Stimulated activated CD4-positive, alpha-beta T cell treated with anti-CD3 and anti-CD28 coated beads, TNF-alpha, amount 100 ng/mL, for 24 hours (primary cell): ENCODE data around the gene BCL11A.

ENCODE experiments used
- DNase-seq, 3 experiments: peaks; one replicate each; pipeline ENCODE4 v3.0.0-alpha.2; 2020; ENCODE audit warnings: low read depth in 3 of 3

Gene BCL11A

DNA sequence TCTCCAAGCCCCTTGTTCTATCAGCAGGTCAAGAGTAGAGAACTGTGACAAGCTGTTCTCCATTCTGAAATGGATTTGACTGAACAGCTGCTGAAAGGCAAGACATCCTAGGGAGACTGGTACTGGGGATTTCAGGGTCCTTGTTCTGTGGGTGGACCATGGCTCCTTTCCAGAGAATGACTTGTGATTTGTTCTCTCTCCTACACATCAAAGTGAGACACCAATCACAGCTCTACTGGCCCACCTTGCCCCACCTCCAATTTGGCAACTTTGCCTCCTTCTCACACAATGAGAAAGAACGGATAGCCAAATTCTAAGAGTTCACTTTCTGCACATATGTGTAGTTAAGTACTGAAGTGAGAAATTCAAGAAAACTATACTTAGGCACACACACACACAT is 67.4 kb downstream of the BCL11A start:
- no peak for DNase-seq

DNA sequence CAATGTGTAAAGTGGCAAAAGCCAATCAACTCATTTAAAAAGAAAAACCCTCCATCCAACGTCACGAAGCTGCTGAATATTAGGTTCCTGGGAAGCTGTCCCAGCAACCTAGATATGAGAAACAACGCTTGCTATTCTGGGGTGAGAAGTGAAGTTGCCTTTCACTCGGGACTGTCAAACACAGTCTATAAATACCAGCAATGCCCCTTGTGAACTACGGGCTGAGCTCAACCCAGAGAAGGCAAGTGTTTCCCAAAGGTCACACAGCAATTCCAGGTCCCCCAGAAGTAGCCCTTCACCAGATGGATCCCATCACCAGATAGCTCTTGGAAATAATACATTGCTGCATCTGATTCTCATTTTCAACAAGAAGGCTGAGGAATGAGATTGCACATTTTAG is 67.9 kb downstream of the BCL11A start:
- no peak for DNase-seq

DNA sequence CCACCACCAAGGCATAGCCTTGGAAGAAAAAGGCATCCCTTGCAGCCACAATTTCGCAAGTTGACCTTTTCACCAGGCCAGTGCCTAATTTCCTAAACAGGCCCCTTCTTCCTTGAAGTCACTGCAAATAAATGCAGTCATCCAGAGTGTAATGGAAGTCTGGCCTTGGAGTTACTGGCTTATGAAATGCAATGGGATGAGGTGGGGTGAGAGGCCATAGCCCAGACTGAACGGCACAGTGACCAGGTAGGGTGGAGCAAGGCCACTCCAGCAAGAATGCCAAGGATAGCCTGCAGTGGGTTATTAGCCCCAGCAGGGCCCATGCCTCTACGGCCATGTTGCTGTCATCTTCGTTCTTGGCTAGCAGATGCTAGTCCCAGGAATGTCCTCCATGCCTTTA is 68.4 kb downstream of the BCL11A start:
- no peak for DNase-seq

DNA sequence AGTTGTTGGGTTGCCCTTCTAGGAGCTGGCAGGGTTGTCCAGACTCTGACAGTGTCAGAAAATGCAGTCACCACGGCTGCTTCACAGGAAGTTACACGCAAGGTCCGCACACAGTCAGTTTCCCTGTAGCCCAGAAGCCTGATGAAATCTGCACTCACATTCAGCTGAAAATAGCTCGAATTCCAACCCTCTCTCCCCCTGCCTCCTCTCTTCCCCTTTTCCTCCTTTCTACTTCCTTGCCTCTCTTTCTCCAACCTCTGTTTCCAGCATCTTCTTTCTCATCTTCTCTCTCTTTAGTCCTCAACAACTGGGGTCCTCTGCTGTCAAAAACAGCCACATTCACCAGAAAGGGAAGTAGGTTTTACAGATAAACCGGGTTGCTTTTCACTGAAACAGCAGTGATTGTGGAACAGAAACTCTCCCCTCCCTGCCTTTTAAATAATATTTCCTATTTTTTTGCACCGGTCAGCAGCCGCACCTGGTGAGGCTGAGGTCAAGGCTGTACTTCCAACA is 69.3 kb downstream of the BCL11A start:
- no peak for DNase-seq

DNA sequence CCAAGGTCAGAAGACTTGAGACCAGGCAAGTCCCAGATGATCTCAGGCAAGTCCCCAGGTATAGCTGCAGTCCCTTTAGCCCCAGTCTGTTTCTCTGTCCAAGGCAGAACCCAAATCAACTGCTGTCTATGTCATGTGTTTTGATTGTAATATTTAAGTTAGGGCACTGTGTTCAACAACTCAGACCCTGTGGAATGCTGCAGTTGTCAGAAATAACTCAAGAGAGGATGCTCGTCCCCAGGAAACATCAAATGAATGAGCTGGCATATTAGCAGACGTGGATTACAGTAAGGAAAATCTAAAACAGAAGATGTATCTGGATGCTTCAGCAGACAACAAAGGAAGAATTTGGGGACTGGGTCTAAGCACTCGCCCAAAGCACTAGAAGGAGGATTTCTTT is 70.1 kb downstream of the BCL11A start:
- DNase-seq = no peak

DNA sequence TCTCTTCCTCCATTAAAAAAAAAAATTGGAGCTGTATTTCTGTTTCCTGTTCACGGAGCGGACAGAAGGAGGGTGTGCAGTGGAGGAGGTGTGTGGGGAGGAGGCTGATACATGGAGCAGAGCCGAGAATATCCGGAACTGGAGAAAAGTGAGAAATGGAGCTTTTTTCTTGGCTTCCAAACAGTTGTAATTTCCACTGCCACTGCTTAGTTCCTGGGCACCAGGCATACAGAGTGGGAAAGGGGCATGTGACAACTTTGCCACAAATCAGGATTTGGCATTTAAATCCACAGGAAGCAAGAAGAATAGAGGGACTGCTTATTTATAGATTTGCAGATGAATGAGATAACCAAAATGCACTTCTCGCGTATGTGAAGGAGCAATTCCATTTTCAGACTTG is 71.2 kb downstream of the BCL11A start:
- no peak for DNase-seq

DNA sequence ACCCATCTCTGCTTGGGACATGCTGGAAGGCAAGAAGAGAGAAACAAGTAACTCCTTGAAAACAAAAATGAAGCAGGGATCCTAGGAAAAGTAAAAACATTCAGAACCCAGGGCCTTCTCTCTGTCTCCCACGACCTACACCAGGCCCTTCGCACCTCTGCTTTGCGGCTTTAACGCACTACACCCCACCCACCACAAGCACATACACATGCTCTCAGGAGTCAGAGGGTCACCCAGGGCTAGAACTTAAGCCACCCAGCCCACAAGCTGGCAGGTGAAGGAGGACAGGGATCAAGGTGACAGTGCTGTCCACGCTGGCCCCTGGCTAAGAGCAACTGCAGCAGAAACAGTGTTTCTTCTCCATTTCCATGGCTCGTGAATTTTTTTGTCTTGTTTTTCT is 72.2 kb downstream of the BCL11A start:
- DNase-seq = no peak

DNA sequence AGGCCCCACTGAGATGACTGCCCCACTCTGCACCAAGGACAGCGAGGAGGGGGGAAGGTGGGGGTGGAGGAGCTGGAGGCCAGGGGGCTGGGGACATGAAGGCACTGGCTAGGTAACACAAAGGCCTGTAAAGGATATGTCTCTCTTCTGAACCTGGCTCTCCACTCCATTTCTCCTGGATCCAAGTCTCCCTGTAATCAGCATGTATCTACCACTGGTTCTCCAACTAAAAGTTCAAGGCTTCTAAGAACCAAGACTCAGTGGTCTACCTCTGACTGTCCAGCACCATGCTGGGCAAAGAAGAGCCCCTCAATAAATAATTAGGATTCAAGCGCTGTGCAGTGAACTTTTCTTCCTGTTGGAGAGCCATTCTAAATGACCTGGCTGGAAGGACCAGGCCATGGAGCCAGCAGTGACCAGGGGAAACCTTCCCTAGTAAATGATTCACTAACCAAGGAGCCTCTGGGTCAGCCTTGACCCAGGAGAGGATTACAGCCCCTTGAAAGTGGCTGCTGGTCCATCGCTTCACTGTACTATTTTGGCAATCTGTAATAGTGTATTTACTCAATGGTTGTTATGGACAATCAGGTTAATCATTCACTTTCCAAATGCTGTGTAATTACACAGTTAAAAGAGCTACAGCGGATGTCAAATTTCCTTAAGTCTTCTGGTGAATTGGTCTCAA is 73.2 kb downstream of the BCL11A start:
- DNase-seq = no peak

DNA sequence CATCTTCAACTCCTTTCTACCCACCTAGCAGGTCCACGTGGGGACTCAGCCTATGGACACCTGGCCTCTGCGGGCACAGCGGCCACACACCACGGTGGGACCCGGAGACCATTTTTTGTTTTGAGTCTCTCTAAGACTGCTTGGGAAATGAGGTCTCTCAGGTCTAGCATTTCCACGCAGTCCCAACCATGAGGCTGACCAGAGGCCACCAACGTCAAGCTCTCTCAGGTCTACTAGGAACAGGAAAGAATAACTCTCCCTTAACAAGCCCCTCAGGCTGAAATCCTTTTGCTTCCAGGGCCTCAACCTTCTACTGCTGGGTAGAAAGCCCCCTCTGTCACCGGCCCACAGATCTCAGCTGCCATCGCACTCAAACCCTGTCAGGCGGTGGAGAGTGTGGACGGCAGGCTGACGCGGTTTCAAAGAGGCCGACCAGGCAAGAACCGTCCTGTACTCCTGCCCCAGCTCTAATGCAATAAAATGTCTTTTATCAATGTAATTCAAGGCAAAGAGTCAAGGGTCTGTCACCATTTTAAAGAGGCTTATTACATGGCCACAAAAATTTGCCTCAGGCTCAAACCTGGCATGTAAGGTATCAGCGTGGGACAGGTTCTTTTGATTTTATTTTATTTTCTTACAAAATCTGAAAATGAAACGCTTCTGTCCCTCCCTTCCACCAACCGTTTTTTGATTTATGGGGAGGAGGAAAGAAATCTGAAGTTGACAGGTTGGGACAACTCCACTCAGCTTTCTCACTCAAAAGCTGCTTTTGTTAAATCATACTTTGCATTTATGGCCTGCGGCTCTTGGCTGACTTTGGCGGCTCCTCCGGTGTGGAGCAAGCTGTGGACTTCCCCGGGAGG is 74.0 kb downstream of the BCL11A start:
- no peak for DNase-seq

DNA sequence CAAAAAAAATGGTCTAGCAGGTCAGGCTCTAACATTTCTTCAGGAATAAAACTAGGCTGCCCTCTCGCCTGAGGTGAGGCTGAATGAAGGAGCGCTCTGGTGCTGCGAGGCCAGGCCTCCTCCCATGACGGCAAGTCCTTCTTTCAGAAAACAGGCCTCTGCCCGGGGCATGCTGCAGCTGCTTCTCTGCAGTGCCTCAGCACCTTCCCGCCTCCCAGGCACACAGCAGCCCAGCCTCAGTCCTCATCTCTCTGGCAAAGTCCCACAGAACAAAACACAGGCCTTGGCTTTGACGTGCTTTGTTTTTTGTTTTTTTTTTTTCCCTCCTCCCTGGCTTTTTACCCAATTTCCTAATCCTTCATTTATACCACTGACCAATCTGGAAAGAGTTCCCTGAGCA is 74.8 kb downstream of the BCL11A start:
- DNase-seq = no peak

DNA sequence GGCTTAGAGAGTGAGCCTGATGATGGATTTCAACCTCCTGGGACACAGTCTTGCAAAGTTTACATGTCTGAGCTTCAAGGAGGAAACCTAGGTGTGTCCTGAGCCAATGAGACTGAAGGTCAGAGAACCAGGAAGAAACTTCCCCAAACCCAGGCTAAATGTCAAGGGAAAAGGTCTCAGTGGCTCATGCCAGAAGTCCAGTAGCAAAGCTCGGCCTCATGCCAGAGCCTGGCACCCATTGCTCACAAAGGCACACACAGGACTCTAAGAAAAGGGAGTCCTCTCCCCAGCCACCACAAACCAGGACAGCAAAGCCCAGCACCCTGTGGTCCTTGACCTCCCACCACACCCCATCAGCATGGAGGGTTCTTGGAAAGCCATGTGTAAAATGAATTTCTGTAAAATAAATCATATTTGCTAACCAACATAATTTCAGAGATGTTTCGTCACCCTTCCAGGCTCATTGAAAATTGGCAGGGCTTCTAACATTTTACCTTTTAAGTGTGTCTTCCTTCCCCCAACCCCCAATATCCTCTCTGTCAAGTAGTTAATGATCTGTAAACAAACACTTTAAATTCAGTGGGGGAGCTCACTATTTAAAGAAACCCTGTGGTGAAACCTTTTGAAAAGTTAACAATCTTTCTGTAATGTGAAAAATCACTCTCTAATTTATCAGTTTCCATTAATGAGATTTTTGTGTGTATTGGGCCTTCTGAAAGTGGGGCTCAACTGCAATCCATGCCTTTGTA is 77.1 kb downstream of the BCL11A start:
- no peak for DNase-seq

DNA sequence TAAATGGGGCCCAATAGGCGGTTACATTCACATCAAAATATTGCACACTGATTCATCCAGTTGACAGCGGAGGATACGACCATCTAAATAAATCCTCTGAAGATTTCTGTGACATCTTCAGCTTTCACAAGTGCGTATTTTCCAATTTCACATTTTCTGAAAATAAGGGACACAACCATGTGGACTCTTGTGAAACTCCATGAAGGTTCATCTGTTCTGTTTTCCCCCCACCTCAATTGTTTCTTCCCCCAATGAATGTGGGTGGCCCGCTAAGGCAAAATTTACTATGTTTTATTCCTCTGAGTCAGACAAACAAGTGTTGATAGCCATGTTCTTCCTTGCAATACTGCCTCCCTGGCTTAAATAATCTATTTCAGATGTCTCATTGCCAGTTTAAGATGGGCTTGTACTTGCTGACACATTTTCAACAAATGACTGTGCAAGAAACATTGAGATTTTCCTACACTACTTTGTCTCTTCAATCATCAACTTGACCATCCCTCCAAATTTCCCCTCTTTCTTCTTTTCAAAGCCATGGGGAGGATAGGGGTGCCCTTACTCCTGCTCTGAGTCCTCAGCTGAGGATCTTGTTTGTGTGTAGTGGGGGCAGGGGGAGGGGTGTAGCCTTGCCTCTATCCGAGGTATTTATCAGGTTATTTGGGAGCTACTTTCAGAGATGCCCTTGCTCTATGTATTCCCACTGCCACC is 78.2 kb downstream of the BCL11A start:
- DNase-seq = no peak

DNA sequence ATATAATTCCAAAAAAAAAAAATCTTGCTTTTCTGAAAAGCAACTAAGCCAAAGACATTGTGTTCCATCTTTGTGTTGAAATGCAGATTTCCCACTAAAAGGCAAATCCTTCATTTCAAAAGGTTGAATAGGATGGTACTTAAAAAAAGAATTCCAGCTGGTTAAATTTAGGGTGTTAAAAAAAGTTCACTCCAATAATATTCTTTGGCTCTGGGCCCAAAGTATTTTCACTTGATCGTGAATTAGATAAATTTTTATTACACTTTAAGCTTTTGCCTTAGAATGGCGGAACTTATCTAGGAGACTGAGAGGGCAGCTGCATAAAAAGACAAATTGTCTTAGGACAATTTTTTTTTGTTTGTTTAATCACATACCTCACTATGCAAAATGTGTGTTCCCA is 79.2 kb downstream of the BCL11A start:
- no peak for DNase-seq

DNA sequence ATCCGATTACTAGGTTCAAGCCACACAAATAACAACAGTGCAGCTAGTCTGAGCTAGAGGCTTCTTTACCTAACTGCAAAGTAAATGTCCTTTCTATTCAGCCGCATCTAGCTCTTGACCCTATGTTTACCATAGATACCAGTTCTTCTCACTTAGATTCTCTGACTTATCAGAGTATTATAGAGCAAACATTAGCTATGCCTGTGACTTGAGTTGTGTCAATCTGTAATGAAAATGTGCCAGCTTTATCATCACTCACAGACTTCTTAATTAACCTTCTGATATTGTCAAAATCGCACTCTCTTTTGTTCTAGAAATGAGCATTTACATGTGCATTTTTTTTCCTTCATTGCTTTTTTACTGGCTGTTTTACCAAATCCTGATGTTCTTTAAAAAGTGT is 79.9 kb downstream of the BCL11A start:
- no peak for DNase-seq

DNA sequence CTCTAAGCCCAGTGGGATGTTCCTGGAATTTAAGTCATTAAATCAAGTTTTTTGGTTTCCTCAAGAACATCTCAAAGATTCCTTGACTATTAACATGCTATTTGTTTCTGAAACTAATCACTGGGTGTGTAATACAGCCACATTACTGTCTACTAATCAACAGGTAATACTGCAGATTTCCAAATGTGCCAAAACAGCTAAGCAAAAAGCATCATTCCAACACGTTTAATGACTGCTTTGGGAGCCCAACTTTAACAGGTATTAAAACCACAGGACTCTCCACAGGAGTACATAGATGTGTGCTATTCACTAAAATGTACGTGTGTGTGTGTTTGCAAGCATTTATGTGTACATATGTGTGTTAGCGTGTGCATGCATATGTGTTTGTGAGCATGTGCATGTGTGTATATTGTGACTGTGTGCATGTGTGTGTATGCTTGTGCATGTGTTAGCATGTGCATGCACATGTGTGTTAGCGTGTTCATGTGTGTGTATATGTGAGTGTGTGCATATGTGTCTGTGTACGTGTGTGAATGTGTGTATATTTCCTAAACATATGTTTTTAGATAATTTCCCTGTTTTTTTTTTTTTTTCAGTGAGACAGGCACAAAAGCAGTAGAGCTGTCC is 80.7 kb downstream of the BCL11A start:
- no peak for DNase-seq

DNA sequence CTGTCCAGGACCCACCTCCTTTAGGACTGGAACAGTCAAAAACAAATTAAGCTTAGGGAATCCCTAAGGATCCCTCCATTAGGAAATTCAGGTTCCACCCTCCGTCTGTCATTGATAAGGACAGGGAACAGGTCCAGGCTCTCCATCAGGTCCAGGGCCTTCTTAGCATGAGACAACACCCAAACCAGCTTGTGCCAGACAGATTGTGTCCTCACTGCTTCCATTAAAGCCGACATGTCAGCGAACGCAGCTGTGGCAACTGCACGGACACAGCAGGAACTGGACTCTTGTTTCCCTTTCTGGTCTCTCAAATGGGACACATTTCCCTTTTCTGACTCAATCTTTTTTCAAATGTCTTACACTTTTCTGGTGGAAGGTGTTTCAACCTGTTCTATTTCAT is 81.4 kb downstream of the BCL11A start:
- no peak for DNase-seq

DNA sequence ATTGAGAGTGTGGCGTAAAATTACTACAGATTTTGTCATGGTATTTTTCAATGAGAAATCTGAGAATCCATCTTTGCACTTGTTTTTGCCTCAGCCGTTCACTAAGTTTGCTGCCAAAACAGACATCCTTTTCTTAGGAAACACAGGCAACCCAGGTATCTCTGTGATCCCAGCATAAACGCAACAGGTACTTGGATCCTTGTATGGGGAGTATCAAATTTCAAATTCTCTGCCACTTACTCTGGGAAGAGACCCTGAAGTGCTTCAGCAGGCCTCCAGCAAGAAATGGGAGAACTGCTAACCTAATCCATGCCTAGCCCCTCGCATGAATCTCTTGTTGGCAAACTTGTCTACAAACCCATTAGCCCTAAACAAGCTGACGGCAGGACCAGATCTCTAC is 83.1 kb downstream of the BCL11A start:
- DNase-seq = no peak

DNA sequence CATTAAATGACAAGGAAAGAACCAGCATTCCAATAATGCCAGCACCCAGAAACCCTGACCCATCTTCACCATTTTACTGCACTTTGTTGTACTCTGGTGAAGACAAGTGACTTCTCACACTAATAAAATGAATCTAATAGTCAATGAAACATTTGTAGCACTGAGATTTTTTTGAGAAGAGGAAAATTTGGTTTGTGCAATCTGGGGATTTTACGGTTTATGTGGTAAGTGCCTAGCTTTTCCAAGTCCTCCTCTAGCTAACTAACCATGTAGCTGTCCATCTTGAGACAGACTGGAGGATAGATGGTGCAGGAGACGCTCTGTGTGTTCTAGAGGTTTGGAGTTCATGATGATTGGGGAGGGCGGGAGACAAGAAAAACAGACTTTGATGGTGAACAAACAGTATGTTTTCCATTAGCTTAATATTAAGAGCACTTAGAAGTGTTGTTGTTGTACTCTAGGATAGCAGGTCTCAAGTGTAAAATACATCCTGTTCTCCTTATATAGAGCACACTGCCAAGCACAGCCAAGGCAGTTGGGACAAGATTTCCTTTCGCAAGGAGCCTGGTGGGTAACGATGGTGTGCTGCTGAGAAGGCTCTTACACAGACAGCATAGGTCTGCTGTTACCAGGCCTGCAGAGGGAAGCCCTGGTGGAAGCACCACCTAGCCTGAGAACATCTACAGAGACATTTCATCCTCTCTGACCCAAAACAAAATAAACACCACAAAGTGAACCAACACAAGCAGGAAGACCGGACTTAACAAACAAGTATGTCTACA is 83.7 kb downstream of the BCL11A start:
- DNase-seq = no peak

DNA sequence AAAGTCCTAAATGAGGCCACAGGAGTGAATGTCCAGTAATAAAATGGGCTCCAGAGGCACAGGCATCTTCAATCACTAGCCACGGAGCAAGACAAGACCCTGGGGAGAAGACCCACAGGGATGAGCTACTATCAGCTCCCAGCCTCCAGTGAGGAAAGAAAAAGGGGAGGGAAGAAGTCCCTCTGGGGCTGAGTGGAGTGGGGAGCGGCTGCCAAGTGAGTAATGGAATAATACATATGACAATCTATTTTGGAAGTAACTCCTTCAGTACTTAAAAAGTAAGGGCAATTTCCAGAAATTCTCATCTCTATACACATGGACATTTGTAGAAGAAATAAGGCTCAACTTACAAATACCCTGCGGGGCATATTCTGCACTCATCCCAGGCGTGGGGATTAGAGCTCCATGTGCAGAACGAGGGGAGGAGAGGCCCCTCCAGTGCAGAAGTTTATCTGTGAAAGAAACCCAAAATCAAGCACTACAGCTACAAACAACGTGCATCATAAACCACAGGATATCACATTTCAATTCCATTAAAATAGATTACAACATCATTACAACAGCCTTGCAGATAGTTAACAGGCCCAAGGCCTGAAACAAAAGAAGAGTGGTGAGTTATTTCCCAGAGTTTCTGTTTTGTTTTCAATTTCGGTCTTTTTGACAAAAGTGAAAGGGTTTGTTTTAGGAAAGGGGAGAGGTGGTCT is 84.9 kb downstream of the BCL11A start:
- DNase-seq = no peak

DNA sequence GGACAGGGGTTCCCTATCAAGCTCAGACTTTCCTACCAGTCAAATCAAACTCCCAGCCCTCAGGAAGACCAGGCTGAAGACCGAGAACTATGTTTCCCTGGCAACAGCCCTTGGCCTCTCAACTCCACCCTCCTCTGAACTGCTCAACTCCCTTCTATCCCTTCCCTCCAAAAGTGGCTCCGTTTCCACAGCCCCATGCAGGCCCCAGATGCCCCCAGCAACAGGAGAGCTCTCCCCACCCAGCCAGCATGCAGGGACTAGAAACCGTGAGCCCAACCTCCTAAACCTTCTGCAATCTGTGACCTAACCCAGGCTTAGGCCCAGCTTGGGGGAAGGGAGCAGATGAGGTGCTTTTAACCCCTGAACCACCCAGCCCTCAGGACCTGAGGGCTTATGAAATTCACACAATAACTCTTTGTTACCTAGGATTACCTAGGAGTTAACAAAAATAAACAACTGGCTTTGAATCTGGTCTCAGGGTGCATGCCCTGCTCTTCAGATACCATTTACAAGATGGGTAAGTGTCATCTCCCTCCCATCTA is 87.2 kb downstream of the BCL11A start:
- no peak for DNase-seq
